Activated CD8-positive, alpha-beta memory T cell treated with anti-CD3 and anti-CD28 coated beads for 24 hours (primary cell): ENCODE results near the gene HUS1.
"Not testable (repeated sequence)": the region's sequence is repeated elsewhere in the genome, so short reads cannot be mapped to it uniquely, and the experiment has no call there.

ENCODE experiments used
- DNase-seq: peaks from one replicate; pipeline ENCODE4 v3.0.0-alpha.2; 2020

HUS1 gene

DNA sequence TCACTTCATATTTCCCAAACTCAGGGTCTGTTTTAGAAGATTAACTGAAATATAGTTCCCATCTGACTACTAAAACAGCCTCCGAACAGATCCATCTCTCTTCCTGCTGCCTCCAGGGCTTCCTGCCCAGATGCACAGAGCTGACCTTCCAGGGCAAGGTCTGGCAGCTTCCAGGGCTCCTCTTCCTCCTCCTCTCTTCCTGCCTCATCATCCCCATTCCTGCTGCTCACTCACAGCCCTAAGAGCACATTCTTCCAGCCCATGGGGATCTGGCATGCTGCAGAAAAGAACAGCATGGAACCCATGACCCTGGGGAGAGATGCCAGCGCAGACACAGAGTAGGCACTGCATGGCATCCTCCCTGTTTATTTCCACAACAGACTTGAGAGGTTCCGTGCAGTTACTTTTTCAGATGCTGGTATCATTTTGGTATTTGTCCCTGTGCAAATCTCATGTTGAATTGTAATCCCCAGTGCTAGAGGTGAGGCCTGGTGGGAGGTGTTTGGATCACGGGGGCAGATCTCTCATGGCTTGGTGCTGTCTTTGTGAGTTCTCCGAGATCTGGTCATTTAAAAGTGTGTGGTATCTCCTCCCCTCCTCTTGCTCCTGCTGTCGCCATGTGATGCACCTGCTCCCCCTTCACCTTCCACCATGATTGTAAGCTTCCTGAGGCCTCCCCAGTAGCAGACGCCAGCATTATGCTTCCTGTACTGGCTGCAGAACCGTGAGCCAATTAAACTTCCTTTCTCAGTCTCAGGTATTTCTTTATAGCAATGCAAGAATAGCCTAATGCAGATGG lies 35.5 kb downstream of the HUS1 start:
- no peak for DNase-seq

DNA sequence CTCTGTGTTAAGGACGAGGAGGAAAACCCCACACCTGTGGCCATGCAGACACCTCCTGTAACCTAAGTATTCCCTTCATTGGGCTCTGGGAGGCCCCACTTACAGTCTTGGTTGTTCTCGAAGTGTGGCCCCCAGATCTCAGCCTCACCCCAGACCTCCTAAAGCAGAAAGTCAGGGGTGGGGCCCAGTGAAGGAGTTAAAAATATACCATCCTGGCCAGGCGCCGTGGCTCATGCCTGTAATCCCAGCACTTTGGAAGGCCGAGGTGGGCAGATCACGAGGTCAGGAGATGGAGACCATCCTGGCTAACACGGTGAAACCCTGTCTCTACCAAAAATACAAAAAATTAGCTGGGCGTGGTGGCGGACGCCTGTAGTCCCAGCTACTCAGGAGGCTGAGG lies 36.8 kb downstream of the HUS1 start:
- DNase-seq: not testable (repeated sequence)

DNA sequence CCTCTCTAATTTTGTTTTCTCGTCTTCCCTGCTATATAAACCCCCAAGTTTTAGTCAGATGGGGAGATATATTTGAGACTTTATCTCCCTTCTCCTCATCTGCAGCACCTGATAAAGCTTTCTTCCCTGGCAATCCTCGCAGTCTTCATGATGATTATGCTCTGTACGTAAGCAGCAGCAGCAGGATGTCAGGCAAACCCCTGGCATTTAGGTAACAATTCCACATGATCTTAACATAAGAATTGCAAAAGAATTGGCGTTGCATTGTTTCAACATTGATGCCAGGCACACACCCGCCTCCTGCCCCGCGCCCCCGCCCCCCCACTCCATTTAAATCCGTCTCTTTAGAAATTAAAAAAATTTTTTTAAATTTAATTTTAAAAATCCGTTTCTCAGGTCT lies 37.3 kb downstream of the HUS1 start:
- no peak for DNase-seq

DNA sequence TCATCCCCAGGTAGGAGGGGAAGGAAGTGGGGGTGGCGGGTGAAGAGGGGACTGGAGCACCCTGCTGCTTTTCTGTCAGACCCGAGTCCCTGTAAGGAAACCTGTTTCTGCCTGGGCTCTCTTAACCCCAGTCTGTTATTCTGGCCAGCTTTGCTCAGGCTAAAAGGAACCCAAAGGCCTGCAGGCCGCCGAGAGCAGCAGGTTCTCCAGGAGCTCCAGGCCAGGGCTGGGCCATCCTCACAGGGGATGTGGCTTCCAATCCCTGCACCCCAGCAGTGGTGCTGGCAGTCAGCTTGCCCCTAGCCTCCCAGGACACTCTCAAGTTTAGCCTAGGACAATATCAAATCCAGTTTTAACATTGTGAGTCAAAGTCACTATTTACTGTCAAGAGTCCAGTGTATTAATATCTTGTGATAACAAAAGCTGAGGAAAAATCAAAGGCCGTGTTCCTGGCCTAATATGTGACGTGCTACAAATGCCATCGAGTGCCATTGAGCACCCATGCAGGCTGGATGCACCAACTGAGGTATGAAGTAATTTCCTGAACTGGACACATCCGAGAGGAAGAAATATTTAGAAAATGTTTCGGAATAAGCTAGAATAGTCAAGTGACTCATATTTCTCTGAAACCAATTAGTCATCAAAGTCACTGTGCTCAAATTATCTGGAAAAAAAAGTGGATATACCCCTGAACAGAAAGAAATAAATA lies 38.1 kb downstream of the HUS1 start:
- DNase-seq: no peak

DNA sequence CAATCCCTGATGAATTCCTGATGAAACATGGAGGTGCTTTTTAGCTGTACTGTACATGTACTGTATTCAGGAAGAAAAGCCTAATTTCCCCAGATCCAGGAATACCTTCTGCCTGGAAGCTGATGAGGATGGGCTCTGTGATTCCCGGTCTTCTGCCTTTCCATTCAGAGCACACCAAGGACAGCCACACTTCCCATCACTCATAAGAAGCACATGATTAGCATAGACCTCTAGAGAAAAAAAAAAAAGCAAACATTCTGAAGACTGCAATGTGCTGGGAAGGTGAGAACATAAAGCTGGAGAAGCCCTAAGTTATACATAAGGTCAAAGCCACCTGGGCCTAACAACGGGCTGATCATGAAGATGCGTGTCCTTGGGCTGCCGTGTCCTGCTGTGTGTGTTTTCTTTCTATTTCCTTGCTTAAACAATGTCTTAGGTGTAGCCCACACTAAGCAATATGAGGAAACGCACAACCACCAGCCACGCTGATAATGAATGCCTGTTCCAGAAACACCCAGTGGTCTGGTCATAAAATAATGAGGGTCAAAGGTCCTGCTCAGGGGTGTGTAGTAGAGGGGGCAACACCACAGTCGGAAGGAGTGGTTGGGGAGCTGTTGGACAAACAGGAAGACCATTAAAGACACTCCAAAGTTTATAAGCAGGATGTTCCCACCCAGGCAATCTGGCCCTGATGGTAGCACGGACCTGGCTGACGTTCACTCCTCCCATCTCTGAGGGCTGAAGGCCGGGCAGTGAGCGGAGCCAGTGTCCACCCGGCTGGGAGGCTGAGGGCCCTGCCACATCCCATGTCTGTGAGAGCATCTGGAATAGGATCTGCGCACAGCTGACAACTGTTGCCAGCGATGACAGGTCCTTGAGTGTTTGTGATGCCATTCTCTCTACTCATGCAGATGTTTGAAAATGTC lies 39.1 kb downstream of the HUS1 start:
- no peak for DNase-seq

DNA sequence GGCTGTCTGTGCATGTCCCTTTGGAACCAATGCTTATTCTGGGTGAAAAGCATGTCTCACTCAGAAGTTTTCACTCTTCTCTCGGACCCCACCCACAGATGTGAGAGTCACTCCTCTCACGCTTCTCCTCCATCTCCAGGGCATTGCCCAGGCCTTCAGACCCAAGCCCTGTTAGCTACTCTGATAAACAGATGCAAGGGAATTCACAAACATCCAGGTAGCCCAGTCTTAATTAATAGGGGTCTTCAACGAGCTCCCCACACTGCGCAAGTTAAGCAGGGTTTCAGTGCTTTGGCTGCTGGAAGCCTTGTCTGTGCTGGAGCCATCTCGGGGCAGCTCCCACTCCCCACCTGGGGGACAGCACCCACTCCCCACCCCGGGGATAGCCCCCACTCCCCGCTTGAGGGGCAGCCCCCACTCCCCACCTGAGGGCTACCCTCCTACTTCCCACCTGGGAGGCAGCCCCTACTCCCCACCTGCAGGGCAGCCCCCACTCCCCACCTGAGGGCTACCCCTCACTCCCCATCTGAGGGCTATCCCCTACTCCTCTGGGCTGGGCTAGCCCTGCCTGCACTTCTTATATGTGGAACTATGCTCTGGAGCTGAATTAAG lies 39.9 kb downstream of the HUS1 start:
- no peak for DNase-seq

DNA sequence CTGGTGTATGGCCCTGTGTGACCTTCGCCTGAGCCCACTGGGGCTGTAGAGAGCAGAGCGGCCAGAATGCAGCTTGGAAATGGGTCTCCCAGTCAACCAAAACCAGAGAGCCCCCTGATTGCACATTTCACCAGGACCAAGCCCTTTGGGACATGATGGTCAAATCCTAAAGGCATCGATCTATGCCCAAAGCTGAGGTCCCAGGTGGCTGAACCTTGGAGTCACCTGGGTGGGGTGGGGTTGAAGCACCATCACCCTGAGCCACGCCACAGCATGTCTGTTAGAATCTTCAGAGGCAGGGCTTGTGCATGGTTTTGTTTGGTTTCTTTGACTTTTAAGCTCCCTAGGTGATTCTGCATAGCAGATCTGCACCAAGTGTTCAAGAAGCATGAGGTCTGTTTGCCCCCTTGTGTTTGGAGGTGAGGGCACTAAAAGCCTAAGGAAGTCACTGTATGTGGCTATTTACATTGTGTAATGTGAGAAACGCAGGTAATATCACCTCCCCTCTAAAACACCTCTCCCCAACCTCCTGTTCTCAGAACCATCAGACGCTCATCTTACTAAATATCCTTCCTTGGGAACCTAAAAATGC lies 40.7 kb downstream of the HUS1 start:
- no peak for DNase-seq

DNA sequence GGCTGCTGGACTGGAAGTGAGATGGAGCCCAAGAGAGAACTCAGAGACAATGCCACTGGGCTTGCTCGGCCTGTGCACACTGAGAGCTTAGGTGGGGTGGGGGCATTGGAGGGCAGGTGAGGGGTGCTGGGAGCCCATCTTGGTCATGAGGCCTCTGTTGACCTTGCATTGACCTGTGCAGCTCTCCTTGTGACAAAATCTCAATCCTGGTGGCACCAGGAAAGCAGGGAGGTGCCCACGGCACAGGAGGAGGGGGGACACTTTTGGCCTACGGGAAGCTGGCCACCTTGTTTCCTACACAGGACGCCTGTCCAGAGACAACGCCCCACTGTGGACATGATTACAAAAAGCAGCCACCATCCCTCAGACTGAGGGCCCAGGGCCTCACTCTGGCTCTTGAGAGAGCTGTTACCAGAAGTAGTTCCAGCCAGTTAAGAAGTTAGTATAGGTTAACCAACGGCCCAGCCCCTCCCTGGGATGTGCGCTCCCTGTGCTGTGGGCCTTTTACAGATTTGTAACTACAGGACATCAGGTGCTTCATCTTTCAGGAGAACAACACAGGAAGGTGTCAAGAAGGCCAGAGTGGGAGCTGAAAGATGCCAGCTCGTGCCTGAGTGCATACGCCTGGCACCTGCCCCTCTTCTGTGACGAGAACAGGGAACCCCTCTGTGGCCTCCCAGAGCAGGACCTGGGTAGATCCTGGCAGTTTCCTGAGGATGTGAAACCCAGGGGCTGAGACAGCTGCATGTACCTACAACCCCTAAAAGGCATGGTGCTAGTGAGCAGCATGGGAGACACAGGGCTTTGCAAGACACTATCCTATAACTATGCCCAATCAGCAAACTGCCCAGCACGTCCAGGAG lies 41.5 kb downstream of the HUS1 start:
- no peak for DNase-seq

DNA sequence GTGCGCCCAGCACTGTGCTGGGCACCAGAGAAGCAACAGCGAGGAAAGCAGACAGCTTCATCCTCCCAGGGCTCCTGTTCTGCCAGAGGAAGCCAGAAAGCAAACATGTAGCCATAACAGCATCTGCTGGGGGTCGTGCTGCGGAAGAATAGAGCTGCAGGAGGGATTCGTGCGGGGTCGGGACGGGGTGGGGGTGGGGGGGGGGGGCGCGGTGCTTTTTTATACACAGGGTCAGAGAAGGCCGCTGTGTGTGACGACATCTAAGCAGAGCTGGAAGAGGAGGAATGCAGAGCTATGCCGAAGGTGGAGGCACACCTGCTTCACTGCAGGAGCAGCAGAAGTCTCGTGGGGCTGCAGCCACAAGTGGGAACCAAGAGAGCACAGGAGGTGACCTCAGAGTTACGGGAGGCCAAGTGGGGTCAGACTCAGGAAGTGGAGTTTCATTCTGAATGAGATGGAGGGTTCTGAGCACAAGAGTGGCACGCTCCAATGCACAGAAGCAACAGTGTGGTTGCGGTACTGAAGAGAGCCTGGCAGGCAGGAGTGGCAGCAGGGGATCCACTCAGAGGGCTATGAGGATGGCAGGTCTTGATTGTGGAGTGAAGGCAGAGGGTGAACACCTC lies 42.2 kb downstream of the HUS1 start:
- no peak for DNase-seq

DNA sequence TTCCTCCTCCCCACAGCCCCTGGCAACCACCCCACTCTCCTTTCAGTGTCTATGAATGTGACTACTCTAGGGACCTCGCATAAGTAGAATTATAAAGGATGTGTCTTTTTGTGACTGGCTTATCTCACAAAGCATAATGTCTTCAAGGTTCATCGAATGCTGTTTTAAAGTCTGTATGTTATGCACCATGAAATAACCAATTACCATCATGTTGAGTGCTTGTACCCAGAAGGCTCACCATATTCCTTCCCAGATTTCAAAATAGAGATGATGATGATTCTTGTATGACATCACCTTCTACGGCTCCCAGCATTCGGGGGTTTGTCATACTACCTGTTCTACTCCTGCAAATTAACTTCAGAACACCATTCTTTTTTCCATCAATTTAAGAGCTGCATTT lies 43.1 kb downstream of the HUS1 start:
- DNase-seq: no peak

DNA sequence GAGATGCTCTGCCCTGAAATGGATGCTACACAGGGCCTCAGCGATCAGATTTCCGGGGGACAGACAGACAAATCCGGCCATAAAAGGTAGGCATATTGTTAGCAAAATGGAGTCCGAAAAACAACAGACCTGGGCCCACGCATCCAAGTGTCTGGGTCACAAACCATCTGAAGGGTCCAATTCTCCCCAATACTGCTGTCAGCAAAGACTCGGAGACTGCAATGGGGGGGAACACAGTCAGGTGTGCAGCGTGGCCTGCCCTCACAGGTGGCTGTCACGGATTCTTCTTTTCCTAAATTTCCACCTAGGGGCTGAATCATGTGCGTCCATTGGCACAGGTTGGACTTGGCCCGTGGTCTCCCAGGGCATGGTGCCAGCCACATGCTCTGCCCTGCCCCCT lies 44.1 kb downstream of the HUS1 start:
- no peak for DNase-seq

DNA sequence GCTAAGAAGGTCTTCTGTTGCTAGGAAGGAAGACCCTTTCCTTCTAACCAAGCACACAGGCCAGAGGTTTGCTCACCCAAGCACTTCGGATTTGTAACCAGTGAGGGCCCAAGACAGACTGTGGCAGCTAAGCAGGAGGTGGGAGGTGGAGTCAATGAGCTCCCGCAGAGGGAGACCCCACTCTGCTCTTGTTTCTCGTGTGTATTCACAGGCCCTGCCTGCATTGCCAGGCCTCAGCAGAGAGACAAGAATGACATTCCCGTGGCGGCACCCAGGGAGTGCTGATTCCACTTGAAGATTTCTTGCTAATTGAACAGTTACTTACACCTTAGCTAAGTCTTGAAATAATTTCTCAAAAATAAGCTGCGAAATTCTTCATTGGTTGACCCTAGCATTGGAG lies 44.6 kb downstream of the HUS1 start:
- DNase-seq: no peak

DNA sequence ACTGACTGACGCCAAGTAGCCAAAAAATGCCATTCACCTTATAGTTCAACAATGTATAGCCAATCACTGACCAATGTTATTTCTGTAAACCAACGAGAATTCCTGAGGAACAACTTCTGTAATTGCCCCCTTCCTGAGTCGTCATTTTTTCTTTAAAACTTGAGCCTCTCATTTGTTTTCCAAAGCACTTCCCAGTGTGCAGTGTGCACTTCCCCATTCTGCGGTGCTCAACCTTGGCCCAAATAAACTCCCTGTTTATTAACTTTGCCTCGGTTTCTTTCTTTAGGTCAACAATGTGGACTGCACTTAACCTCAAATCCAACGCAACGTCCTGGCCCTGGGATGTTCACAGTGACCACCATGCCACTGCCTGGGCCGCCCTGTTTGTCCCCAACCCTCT lies 46.2 kb downstream of the HUS1 start:
- no peak for DNase-seq

DNA sequence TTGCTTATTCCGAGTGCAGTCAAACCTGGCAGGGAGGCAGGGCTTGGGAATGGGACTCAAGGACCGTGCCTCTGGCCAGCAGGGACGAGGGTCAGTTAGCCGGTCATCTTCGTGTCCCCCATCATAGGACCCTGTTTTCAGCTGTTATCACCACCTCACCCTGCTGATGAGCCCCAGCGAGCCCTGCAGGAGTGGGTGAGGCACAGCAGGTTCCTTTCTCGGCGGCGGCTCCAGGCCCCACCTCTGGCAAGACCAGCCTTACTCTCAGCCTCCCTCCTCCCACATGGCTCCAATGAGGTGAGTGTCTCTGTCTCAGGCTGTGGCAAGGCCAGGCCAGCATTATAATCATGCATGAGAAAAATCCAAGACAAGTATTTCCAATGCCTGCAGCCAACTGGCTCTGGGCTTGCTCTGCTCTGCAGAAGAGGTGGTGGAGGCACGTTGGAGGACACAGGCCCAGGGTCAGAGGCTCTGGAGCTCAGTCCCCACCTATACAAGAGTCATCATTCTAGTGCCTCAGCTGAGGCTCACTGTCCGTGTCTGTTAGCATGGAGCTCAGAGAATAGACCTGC lies 46.9 kb downstream of the HUS1 start:
- DNase-seq: no peak

DNA sequence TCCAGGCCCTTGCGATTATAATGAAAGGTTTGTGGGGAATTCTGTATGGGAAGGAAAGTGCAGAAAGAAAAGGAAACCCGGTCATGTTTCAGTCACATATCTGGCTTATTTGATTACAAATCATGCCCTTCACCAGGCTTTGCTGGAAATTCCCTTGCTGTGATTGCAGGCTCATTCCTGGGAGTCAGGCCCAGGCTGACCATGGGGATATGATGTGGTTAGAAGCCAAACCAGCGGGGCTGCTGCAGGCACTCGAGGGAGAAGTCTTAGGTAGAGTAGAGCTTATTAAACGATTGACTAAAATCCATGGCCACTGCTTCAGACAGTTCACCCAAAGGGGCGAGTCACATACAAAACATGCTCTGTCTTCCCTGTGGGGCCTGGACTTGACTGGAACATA lies 47.4 kb downstream of the HUS1 start:
- DNase-seq: no peak

DNA sequence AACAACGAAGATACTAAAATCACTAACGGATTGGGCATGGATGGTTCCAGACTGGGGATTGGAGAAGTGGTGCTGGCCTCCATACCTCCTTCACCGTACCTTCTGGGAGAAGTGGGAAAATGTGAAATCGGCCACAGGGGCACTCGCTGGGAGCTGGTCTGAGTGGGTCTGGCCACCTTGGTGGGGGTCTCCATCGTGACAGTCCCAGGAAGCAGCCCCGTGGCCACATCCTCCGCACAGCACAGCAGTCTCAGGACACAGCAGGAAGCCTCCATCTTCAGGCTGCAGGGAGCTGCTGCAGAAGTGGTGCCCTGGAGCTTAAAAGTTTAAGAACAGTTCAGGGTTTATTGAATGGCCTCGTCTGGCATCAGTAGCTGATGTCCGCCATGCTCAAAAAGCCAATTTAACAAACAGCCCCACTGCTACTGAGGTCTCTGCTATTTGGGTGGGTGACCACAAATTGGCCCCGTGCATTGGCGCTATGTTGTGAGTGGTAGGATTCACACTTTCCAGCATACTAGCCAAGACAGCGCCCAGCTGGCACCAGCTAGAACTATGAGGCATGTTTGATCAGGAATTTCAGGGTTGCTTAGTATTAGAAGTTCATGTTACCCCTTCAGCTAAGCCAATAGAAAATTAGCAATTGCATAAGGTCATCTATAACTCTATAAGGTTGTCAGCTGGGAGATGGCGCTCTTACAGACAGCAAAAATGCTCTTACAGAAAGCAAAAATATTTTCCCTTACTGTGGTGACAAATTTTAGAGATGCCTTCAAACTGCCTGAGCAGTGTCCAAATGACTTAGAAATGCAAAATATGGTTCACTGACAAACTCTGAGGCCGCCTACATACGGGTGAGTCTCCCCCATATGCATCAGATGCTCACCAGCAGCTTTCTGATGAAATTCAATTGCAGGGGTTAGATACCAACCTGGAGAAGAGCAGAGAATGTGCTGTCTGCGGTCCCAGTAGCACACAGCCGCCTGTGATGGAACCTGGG lies 48.1 kb downstream of the HUS1 start:
- no peak for DNase-seq

DNA sequence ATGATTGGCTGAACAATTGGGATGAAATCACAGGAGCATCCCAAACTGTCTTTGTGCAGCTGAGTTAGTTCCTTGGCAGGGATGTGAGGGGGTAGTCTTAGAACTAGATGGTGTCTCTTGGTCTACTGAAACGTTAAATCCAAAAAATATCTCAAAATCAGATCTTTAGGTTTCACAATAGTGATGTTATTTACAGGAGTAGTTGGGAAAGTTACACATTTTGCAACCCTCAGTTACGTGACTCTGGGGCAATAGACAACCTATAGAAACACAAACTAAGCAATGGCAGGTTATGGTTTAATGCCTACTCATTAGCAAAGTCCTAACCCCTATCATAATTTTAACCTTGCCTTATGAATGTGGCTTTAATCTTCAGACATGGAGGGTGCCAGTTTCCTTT lies 55.1 kb downstream of the HUS1 start:
- no peak for DNase-seq

DNA sequence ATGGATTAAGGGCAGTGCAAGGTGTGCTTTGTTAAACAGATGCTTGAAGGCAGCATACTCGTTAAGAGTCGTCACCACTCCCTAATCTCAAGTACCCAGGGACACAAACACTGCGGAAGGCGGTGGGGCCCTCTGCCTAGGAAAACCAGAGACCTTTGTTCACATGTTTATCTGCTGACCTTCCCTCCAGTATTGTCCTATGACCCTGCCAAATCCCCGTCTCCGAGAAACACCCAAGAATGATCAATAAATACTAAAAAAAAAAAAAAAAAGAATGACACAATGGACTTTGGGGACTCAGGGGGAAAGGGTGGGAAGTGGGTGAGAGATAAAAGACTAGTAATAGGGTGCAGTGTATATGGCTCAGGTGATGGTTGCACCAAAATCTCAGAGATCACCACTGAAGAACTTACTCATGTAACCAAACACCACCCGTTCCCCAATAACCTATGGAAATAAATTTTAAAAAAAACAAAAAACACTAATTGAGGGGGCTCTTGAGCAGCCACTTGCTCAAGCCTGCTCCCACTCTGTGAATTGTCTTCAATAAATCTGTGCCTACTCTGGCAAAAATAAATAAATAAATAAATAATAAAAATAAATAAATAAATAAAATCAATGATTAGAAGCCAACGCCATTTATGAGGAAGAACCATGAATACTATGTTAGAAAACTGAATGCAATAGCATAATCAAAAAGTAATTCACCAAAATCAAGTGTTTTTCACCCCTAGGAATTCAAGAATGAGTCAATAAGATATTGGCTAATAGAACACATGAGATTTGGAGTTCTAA lies 56.1 kb downstream of the HUS1 start:
- DNase-seq: not testable (repeated sequence)

DNA sequence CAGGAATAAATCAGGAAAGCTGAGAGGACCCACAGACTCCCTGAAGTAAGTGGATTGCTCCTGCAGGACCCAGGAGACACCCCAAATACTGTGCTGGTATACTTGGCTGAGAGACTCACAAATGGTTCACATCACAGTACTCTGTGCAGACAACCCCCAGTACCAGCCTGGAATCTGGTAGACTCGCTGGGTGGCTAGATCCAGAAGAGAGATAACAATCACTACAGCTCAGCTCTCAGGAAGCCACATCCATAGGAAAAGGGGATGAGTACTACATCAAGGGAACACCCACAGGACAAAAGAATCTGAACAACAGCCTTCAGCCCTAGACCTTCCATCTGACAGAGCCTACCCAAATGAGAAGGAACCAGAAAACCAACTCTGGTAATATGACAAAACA lies 62.9 kb downstream of the HUS1 start:
- not testable (repeated sequence) for DNase-seq
